K562 (cell line): Measurements from ENCODE around the gene SPINK4. TPM values are rescaled to one million over a fixed set of nuclear protein-coding genes. Genes with fewer than 3 reads are reported as not detected.

Experiments used
- ATAC-seq: fragments of 200-7000 bp; cut with Tn5 transposase; 3 replicates; pipeline ENCODE4 v1.9.1; 2020; ENCODE audit warnings: moderate library complexity
- BruUV-seq: library from RNA; stranded (reverse); fragments of 400-500 nt; replicated peaks from 2 replicates; lab custom pipeline; 2021; lab: Mats Ljungman, UMichigan
- CTCF ChIA-PET: fragments of 300-600 bp; formaldehyde crosslinking; extraction: SDS; loops from one replicate; lab custom pipeline; 2021; ENCODE audit warnings: low intra/inter-chr PET ratio; lab: Yijun Ruan, JAX
- POLR2A ChIA-PET: fragments of 300-600, 350-650 bp; sonication (Branson Sonifier 250); formaldehyde crosslinking; extraction: SDS; loops from one replicate; lab custom pipeline; 2021; ENCODE audit warnings: antibody characterized with exemption, inconsistent platforms; lab: Yijun Ruan, JAX
- DNase-seq, 4 experiments: peaks; one replicate each; pipeline versions ENCODE4 v3.0.0 to v3.0.0-alpha.2; 2011 to 2018; ENCODE audit warnings: low spot score in 3 of 4, mixed read lengths in 3 of 4; ENCODE audit errors: extremely low read depth in 1 of 4
- FAIRE-seq: peaks from 2 replicates; lab custom pipeline; 2011; peaks lifted over from hg19 to GRCh38; lab: Jason Lieb, UNC
- H2AFZ ChIP-seq: 2 replicates; pipeline ENCODE4 v1.6.0; 2011; ENCODE audit warnings: low read depth, low read length, control low read depth, inconsistent platforms
- H3K27ac ChIP-seq: fragments of 200-600 bp; 3 replicates; pipeline ENCODE4 v1.8.0; 2011; ENCODE audit warnings: low read depth, mild to moderate bottlenecking, control low read depth, inconsistent platforms, low read length, moderate library complexity, mixed read lengths; ENCODE audit errors: extremely low read depth
- H3K27me3 ChIP-seq, 2 experiments: fragments of 300-600 bp in 1 of 2; 2 replicates in 1 of 2; 3 replicates in 1 of 2; pipeline versions ENCODE4 v1.6.0 to v1.8.0; 2011; ENCODE audit warnings: inconsistent platforms in 2 of 2, low read length in 2 of 2, mild to moderate bottlenecking in 1 of 2, mixed read lengths in 1 of 2, moderate library complexity in 1 of 2; ENCODE audit not compliant: control insufficient read depth in 2 of 2, insufficient read depth in 2 of 2
- H3K36me3 ChIP-seq: fragments of 300-600 bp; 3 replicates; pipeline ENCODE4 v1.8.0; 2011; ENCODE audit warnings: mild to moderate bottlenecking, low read length, inconsistent platforms; ENCODE audit not compliant: control insufficient read depth, insufficient read depth
- H3K4me1 ChIP-seq, 2 experiments: fragments of 200-600 bp in 1 of 2; replicated peaks in 1 of 2; 2 replicates in 1 of 2; 3 replicates in 1 of 2; pipeline versions ENCODE4 v1.5.1 to v1.8.0; 2011; ENCODE audit warnings: inconsistent platforms in 2 of 2, low read length in 2 of 2, mild to moderate bottlenecking in 1 of 2, mixed read lengths in 1 of 2, moderate library complexity in 1 of 2; ENCODE audit not compliant: control insufficient read depth in 2 of 2, insufficient read depth in 2 of 2
- H3K4me2 ChIP-seq: 2 replicates; pipeline ENCODE4 v1.6.1; 2011; ENCODE audit warnings: low read length, control low read depth, inconsistent platforms, mixed read lengths; ENCODE audit not compliant: insufficient read depth
- H3K4me3 ChIP-seq: fragments of 200-600 bp; sonication (generic), shearing (Covaris generic); 2 replicates; pipeline ENCODE4 v1.5.1; 2016; ENCODE audit warnings: control low read depth, inconsistent platforms
- H3K79me2 ChIP-seq: fragments of 200-600 bp; 3 replicates; pipeline ENCODE4 v1.8.0; 2011; ENCODE audit warnings: low read length, inconsistent platforms; ENCODE audit not compliant: control insufficient read depth, insufficient read depth
- H3K9ac ChIP-seq, 2 experiments: 2 replicates each; pipeline versions ENCODE4 v1.6.0 to v1.6.1; 2011; ENCODE audit warnings: low read depth in 2 of 2, low read length in 2 of 2, control low read depth in 1 of 2, inconsistent platforms in 1 of 2, mild to moderate bottlenecking in 1 of 2, mixed read lengths in 1 of 2; ENCODE audit not compliant: insufficient read depth in 1 of 2
- H3K9me1 ChIP-seq: one replicate; pipeline ENCODE4 v1.6.0; 2011; ENCODE audit warnings: inconsistent platforms, mild to moderate bottlenecking, low read length, moderate library complexity; ENCODE audit not compliant: control insufficient read depth, insufficient read depth
- H3K9me3 ChIP-seq: replicated peaks from 2 replicates; pipeline ENCODE4 v1.5.1; 2011; ENCODE audit warnings: low read depth, low read length, inconsistent platforms; ENCODE audit not compliant: control insufficient read depth, insufficient read depth
- H4K20me1 ChIP-seq: replicated peaks from 2 replicates; pipeline ENCODE4 v1.6.1; 2011; ENCODE audit warnings: low read length, inconsistent platforms, mixed read lengths; ENCODE audit not compliant: control insufficient read depth, insufficient read depth
- ASH1L ChIP-seq: fragments of 450-650 bp; IDR thresholded peaks from 2 replicates; pipeline ENCODE4 v1.6.1; 2018; ENCODE audit warnings: borderline replicate concordance, mild to moderate bottlenecking, low read depth; ENCODE audit not compliant: partially characterized antibody
- GABPB1 ChIP-seq: sonication (generic); formaldehyde crosslinking; IDR thresholded peaks from 2 replicates; pipeline ENCODE4 v1.8.0; 2022; ENCODE audit warnings: mild to moderate bottlenecking, missing genetic modification reagents
- JUNB ChIP-seq: fragments of 450-650 bp; formaldehyde crosslinking; conservative IDR thresholded peaks from 2 replicates; pipeline ENCODE4 v1.4.0; 2020; ENCODE audit warnings: mild to moderate bottlenecking
- NR2C2 ChIP-seq, 2 experiments: fragments of 200-800 bp in 1 of 2; sonication (Bioruptor generic) in 1 of 2; sonication (generic) in 1 of 2; formaldehyde crosslinking in 1 of 2; IDR thresholded peaks; 2 replicates each; pipeline versions ENCODE4 v1.6.1 to v1.8.0; 2016 to 2022; ENCODE audit warnings: mild to moderate bottlenecking in 1 of 2, missing compliant biosample characterization in 1 of 2, missing genetic modification characterization in 1 of 2, missing genetic modification reagents in 1 of 2
- PPARD ChIP-seq: fragments of 250-450 bp; sonication (Bioruptor Pico); IDR thresholded peaks from 2 replicates; pipeline ENCODE4 v1.8.0; 2022; ENCODE audit warnings: inconsistent platforms, mild to moderate bottlenecking, moderate library complexity
- RBM15 ChIP-seq: fragments of 200-400 bp; formaldehyde crosslinking; IDR thresholded peaks from 2 replicates; pipeline ENCODE4 v1.6.1; 2018; ENCODE audit warnings: mild to moderate bottlenecking, low read length, moderate library complexity; ENCODE audit not compliant: insufficient read depth
- RERE ChIP-seq: sonication (generic); formaldehyde crosslinking; IDR thresholded peaks from 2 replicates; pipeline ENCODE4 v1.8.0; 2023; ENCODE audit warnings: missing genetic modification reagents, mild to moderate bottlenecking, borderline replicate concordance
- STAT5A ChIP-seq: IDR thresholded peaks from 2 replicates; pipeline ENCODE4 v1.6.1; 2012; ENCODE audit warnings: low read length, inconsistent platforms, borderline replicate concordance
- TARDBP ChIP-seq: fragments of 450-650 bp; IDR thresholded peaks from 2 replicates; pipeline ENCODE4 v1.6.1; 2016
- TCF3 ChIP-seq: sonication (generic); formaldehyde crosslinking; IDR thresholded peaks from 2 replicates; pipeline ENCODE4 v1.4.0; 2020; ENCODE audit warnings: mild to moderate bottlenecking, missing genetic modification reagents
- ZNF197 ChIP-seq: fragments of 200-800 bp; sonication (Bioruptor generic); IDR thresholded peaks from 2 replicates; pipeline ENCODE4 v1.6.1; 2016; ENCODE audit warnings: low read depth, missing genetic modification characterization, missing compliant biosample characterization
- ZNF217 ChIP-seq: sonication (generic); formaldehyde crosslinking; IDR thresholded peaks from 2 replicates; pipeline ENCODE4 v1.8.0; 2022; ENCODE audit warnings: mild to moderate bottlenecking, missing genetic modification reagents
- ZNF24 ChIP-seq: fragments of 450-650 bp; IDR thresholded peaks from 2 replicates; pipeline ENCODE4 v1.6.1; 2016
- ZNF274 ChIP-seq: IDR thresholded peaks from 2 replicates; pipeline ENCODE4 v1.6.1; 2011; ENCODE audit warnings: low read depth, mild to moderate bottlenecking, low read length, moderate library complexity, borderline replicate concordance
- WGBS: fragments of 100-300 bp; shearing (Covaris generic); methylation state at CpG from one replicate; pipeline ENCODE4 v1.1.6; 2016; ENCODE audit warnings: low coverage, mixed read lengths; ENCODE audit not compliant: insufficient coverage; ENCODE audit errors: missing lambda C conversion rate; 5-methylcytosine and 5-hydroxymethylcytosine counted together
- in situ Hi-C: fragments of 300-500 bp; cut with MboI; formaldehyde crosslinking; loops from 4 replicates; pipeline ENCODE4 v1.15.0; 2018; ENCODE audit warnings: inconsistent platforms, mixed read lengths
- intact Hi-C: fragments of 100-400 bp; cut with micrococcal nuclease; formaldehyde crosslinking; loops from 2 replicates; pipeline ENCODE4 v1.14.2; 2022
- polyA plus RNA-seq, 8 experiments: library from polyadenylated mRNA; depleted of rRNA in 4 of 8; stranded (reverse) in 5 of 8; unstranded in 3 of 8; fragments of >200 nt; fragmentation: Nextera tagmentation in 2 of 8; fragmentation: Illumina TruSeq in 1 of 8; extraction: Ambion mirVana in 2 of 8; extraction: Trizol in 1 of 8; gene quantifications; 2 replicates each; pipeline versions ENCODE4 v1.2.1 to v1.2.3, GENCODE V29; 2011 to 2014; ENCODE audit warnings: inconsistent platforms in 1 of 8, missing spikeins in 1 of 8
- total RNA-seq, 7 experiments: library from RNA; depleted of rRNA in 6 of 7; stranded (reverse); fragments of >200 nt in 6 of 7; fragmentation: Illumina TruSeq in 2 of 7; extraction: Trizol in 2 of 7; gene quantifications; 2 replicates each; pipeline versions ENCODE4 v1.2.1 to v1.2.3, GENCODE V29; 2011 to 2021; ENCODE audit warnings: low replicate concordance in 1 of 7
- TF ChIP-seq, protein P1 (sequence below): fragments of 450-650 bp; IDR thresholded peaks from 2 replicates; pipeline ENCODE4 v1.7.0; 2016; ENCODE audit warnings: borderline replicate concordance

SPINK4 gene
- total and polyA plus RNA-seq, 9 of the 15 experiments (the other 6 are each of a cell fraction or from before 2014, with no cell fraction given) = 0.74 to 5.5 (median 2.1) TPM; not detected in 2

DNA sequence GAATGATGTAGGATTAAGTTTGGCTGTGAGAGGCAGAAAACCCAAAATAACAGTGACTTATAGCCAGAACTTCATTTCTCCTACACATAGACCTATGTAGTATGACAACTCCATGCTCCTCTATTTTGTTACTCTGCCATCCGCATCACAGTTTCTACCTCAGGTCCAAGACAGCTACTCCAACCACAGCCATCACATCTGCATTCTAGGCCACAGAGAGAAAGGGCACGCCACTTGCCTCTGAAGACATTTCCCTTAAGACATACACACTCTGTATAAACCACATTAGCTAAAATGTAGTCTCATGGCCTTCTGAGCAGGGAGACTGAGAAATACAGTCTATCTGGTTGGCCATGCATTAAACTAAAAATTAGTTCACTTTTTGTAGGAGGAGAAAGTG is 10.0 kb downstream of the SPINK4 start (continued):
- TF ChIP-seq RERE (CRISPR knock-in tag) (no peak), TARDBP (no peak), GABPB1 (no peak), PPARD (no peak)

- H3K79me2 ChIP-seq = no peaks in the 10 kb centered on the region
- no peaks in the 10 kb centered on the region for H3K27me3 ChIP-seq
- ChIA-PET CTCF (no interaction called here), POLR2A (interaction anchor here (1.8 to 2.6 kb wide), 3 partner anchors 10 to 18 kb away, joined by 6 to 10 read pairs (median 8); partner anchors contain the start of genes BAG1, CHMP5 and SPINK4)
- H3K4me3 ChIP-seq = no peak overlapping the region
- H3K4me2 ChIP-seq = no peak overlapping the region
- TF ChIP-seq ZNF197 (CRISPR knock-in tag) = no peak
- TF ChIP-seq ASH1L = no peak
- TF ChIP-seq, protein P1, sequence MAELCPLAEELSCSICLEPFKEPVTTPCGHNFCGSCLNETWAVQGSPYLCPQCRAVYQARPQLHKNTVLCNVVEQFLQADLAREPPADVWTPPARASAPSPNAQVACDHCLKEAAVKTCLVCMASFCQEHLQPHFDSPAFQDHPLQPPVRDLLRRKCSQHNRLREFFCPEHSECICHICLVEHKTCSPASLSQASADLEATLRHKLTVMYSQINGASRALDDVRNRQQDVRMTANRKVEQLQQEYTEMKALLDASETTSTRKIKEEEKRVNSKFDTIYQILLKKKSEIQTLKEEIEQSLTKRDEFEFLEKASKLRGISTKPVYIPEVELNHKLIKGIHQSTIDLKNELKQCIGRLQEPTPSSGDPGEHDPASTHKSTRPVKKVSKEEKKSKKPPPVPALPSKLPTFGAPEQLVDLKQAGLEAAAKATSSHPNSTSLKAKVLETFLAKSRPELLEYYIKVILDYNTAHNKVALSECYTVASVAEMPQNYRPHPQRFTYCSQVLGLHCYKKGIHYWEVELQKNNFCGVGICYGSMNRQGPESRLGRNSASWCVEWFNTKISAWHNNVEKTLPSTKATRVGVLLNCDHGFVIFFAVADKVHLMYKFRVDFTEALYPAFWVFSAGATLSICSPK = no peak
- no peak for TF ChIP-seq JUNB (CRISPR knock-in tag)
- no peak for TF ChIP-seq ZNF274
- TF ChIP-seq STAT5A = no peak
- no peak for TF ChIP-seq ZNF24
- TF ChIP-seq NR2C2 (CRISPR knock-in tag; IDR thresholded peaks at IDR 0.05) = no peak
- no peak for TF ChIP-seq NR2C2 (tag; IDR thresholded peaks at IDR 0.05)
- no peak for TF ChIP-seq ZNF217 (CRISPR knock-in tag)
- no peak for TF ChIP-seq TCF3 (CRISPR knock-in tag)
- TF ChIP-seq RBM15 = no peak
- no peak overlapping the region for H3K9ac ChIP-seq
- no peaks in the 10 kb centered on the region; the same call in 1 of the 2 replicates for H4K20me1 ChIP-seq
- H3K27ac ChIP-seq = no peak overlapping the region
- intact Hi-C loops = no loop called here
- ATAC-seq = no peak
- no peak for DNase-seq
- no peaks in the 10 kb centered on the region for H3K9me3 ChIP-seq
- in situ Hi-C loops = no loop called here
- no peaks in the 10 kb centered on the region for H3K4me1 ChIP-seq
- no peak overlapping the region for H2AFZ ChIP-seq
- H3K36me3 ChIP-seq = peaks cover 33% of the 10 kb centered on the region; the same call in 2 of the 3 replicates
- 100% methylated on average over 1 of the region's 1 CpG for WGBS
- no peak for FAIRE-seq
- H3K9me1 ChIP-seq = peaks cover 3% of the 10 kb centered on the region
- no TSS peak for BruUV-seq
Observed at GRCh38 chr9:33250458-33250995, 10.6 kb downstream of the SPINK4 start.
